IMR-90 (cell line): ENCODE results near the gene MCTP2. TPM values are rescaled to one million over a fixed set of nuclear protein-coding genes. Genes with fewer than 3 reads are reported as not detected.

Source experiments
- ATAC-seq: fragments of 200-7000 bp; cut with Tn5 transposase; 2 replicates; pipeline ENCODE4 v1.9.1; 2020; ENCODE audit warnings: low read depth, mild to moderate bottlenecking, moderate library complexity
- BruUV-seq: library from RNA; stranded (reverse); fragments of 400-500 nt; replicated peaks from 2 replicates; lab custom pipeline; 2021; lab: Mats Ljungman, UMichigan
- CTCF ChIA-PET: fragments of 300-600 bp; formaldehyde crosslinking; extraction: SDS; loops from one replicate; lab custom pipeline; 2021; ENCODE audit warnings: antibody characterized with exemption; lab: Yijun Ruan, JAX
- POLR2A ChIA-PET: fragments of 300-600 bp; sonication (Branson Sonifier 250); formaldehyde crosslinking; loops from one replicate; lab custom pipeline; 2022; ENCODE audit warnings: antibody characterized with exemption; ENCODE audit not compliant: unreplicated experiment; lab: Charles Lee
- DNase-seq: peaks from one replicate; pipeline ENCODE4 v3.0.0; 2013
- H2AFZ ChIP-seq: replicated peaks from 2 replicates; pipeline ENCODE3; 2013; ENCODE audit warnings: low read length, mild to moderate bottlenecking; ENCODE audit not compliant: poor library complexity
- H2AK5ac ChIP-seq: 2 replicates; pipeline ENCODE4 v1.6.1; 2013; ENCODE audit warnings: low read depth, low read length, inconsistent platforms
- H2AK9ac ChIP-seq: replicated peaks from 2 replicates; pipeline ENCODE3; 2013; ENCODE audit warnings: mild to moderate bottlenecking, low read depth, low read length, moderate library complexity; ENCODE audit not compliant: poor library complexity
- H2BK120ac ChIP-seq: 2 replicates; pipeline ENCODE4 v1.6.1; 2013; ENCODE audit warnings: low read depth, low read length, inconsistent platforms
- H2BK15ac ChIP-seq: 3 replicates; pipeline ENCODE4 v1.6.1; 2013; ENCODE audit warnings: low read depth, low read length, inconsistent platforms
- H2BK20ac ChIP-seq: 2 replicates; pipeline ENCODE4 v1.6.1; 2013; ENCODE audit warnings: low read depth, mild to moderate bottlenecking, inconsistent platforms, low read length, moderate library complexity
- H2BK5ac ChIP-seq: 2 replicates; pipeline ENCODE4 v1.6.1; 2013; ENCODE audit warnings: mild to moderate bottlenecking, low read depth, low read length, inconsistent platforms; ENCODE audit not compliant: poor library complexity, severe bottlenecking
- H3K14ac ChIP-seq: replicated peaks from 2 replicates; pipeline ENCODE4 v1.6.1; 2013; ENCODE audit warnings: low read depth, low read length, inconsistent platforms
- H3K18ac ChIP-seq: 2 replicates; pipeline ENCODE4 v1.6.1; 2013; ENCODE audit warnings: low read depth, low read length, control low read depth
- H3K23ac ChIP-seq: 2 replicates; pipeline ENCODE4 v1.6.1; 2013; ENCODE audit warnings: low read depth, low read length, inconsistent platforms
- H3K27ac ChIP-seq: 2 replicates; pipeline ENCODE4 v1.5.1; 2013; ENCODE audit warnings: mild to moderate bottlenecking, control low read depth, low read length; ENCODE audit not compliant: insufficient read depth
- H3K27me3 ChIP-seq: 2 replicates; pipeline ENCODE4 v1.6.1; 2013; ENCODE audit warnings: low read length; ENCODE audit not compliant: control insufficient read depth, insufficient read depth
- H3K36me3 ChIP-seq: 2 replicates; pipeline ENCODE4 v1.6.1; 2013; ENCODE audit warnings: low read length, mixed read lengths; ENCODE audit not compliant: control insufficient read depth, insufficient read depth
- H3K4ac ChIP-seq: 2 replicates; pipeline ENCODE4 v1.6.1; 2013; ENCODE audit warnings: low read depth, low read length, inconsistent platforms
- H3K4me1 ChIP-seq: 2 replicates; pipeline ENCODE4 v1.6.1; 2013; ENCODE audit warnings: low read length, mixed read lengths; ENCODE audit not compliant: control insufficient read depth, insufficient read depth
- H3K4me2 ChIP-seq: 2 replicates; pipeline ENCODE4 v1.6.1; 2013; ENCODE audit warnings: low read depth, mild to moderate bottlenecking, control low read depth, low read length, moderate library complexity
- H3K4me3 ChIP-seq: 2 replicates; pipeline ENCODE4 v1.5.1; 2013; ENCODE audit warnings: low read depth, mild to moderate bottlenecking, control low read depth, low read length, moderate library complexity; ENCODE audit not compliant: insufficient read depth
- H3K56ac ChIP-seq: 2 replicates; pipeline ENCODE4 v1.6.1; 2013; ENCODE audit warnings: low read length, inconsistent platforms; ENCODE audit not compliant: insufficient read depth; ENCODE audit errors: extremely low read depth
- H3K79me1 ChIP-seq, 2 experiments: 2 replicates each; pipeline ENCODE4 v1.6.1; 2013; ENCODE audit warnings: low read length in 2 of 2, inconsistent platforms in 1 of 2, low read depth in 1 of 2
- H3K9ac ChIP-seq: 2 replicates; pipeline ENCODE4 v1.6.1; 2013; ENCODE audit warnings: low read depth, low read length, control low read depth
- H3K9me1 ChIP-seq: 2 replicates; pipeline ENCODE4 v1.6.1; 2013; ENCODE audit warnings: low read length, inconsistent platforms; ENCODE audit not compliant: insufficient read depth
- H3K9me3 ChIP-seq: 2 replicates; pipeline ENCODE4 v1.6.1; 2013; ENCODE audit warnings: low read length; ENCODE audit not compliant: control insufficient read depth, insufficient read depth
- H4K20me1 ChIP-seq: 2 replicates; pipeline ENCODE4 v1.6.1; 2013; ENCODE audit warnings: low read length, inconsistent platforms; ENCODE audit not compliant: insufficient read depth
- H4K5ac ChIP-seq: 2 replicates; pipeline ENCODE4 v1.6.1; 2013; ENCODE audit warnings: mild to moderate bottlenecking, low read depth, low read length, control low read depth
- H4K8ac ChIP-seq, 2 experiments: 2 replicates each; pipeline ENCODE4 v1.6.1; 2013; ENCODE audit warnings: low read depth in 2 of 2, low read length in 2 of 2, control low read depth in 1 of 2, inconsistent platforms in 1 of 2
- H4K91ac ChIP-seq: 2 replicates; pipeline ENCODE4 v1.6.1; 2013; ENCODE audit warnings: low read depth, low read length, inconsistent platforms; ENCODE audit not compliant: insufficient read depth
- BHLHE40 ChIP-seq: fragments of 150-350 bp; IDR thresholded peaks from 2 replicates; pipeline ENCODE4 v1.6.1; 2016; ENCODE audit warnings: mild to moderate bottlenecking, low read depth, low read length
- NFE2L2 ChIP-seq: fragments of 150-350 bp; IDR thresholded peaks from 2 replicates; pipeline ENCODE4 v1.6.1; 2016; ENCODE audit warnings: low read depth, mild to moderate bottlenecking, low read length
- WGBS, 2 experiments: methylation state at CpG; one replicate each; pipeline versions ENCODE4 v1.1.5 to v1.1.7; 2013; ENCODE audit warnings: missing lambda C conversion rate in 2 of 2; ENCODE audit not compliant: insufficient read length in 1 of 2; ENCODE audit errors: extremely low coverage in 2 of 2; 5-methylcytosine and 5-hydroxymethylcytosine counted together
- dilution Hi-C: fragments of 300-500 bp; cut with HindIII; formaldehyde crosslinking; loops from one replicate; pipeline ENCODE4 v1.14.3; 2018; ENCODE audit warnings: low sequenced_read_pairs; ENCODE audit not compliant: unreplicated experiment
- in situ Hi-C: fragments of 300-500 bp; cut with MboI; formaldehyde crosslinking; loops from 3 replicates; pipeline ENCODE4 v1.14.3; 2019; ENCODE audit warnings: low sequenced_read_pairs, inconsistent platforms, mixed read lengths
- intact Hi-C: fragments of 100-400 bp; cut with micrococcal nuclease; formaldehyde crosslinking; loops from 2 replicates; pipeline ENCODE4 v1.10.0; 2022
- polyA plus RNA-seq, 3 experiments: library from polyadenylated mRNA; depleted of rRNA; stranded (reverse); fragments of >200 nt; gene quantifications; 2 replicates each; pipeline ENCODE4 v1.2.3, GENCODE V29; 2012; ENCODE audit warnings: low replicate concordance in 1 of 3
- total RNA-seq: library from RNA; depleted of rRNA; stranded (reverse); fragments of >200 nt; gene quantifications from 2 replicates; pipeline ENCODE4 v1.2.3, GENCODE V29; 2012
- TF ChIP-seq, protein P1 (sequence below): fragments of 150-350 bp; IDR thresholded peaks from 2 replicates; pipeline ENCODE4 v1.6.1; 2017; ENCODE audit warnings: mild to moderate bottlenecking, antibody characterized with exemption, low read length, low read depth

Gene MCTP2
- total and polyA plus RNA-seq, 2 of the 4 experiments (the other 2 are of a cell fraction) = 5.1 to 9.9 TPM

DNA sequence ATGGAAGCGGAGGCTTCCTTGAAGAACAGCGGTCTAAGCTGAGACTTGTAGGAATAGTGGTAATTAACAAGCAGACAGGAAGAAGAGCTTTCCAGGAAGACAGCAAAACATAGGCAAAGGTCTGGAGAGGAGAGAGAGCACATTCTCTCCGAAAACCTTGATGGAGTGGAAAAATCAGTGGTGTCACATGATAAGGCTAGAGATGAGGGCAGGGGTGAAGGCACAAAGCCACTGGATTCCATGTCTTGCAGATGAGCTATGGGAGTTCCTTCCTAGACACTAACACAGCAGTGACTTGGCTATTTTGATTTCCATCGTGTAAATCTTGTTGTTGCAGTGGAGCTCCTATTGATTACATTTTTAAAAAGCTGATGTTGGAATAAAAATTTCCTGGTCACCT lies 132.0 kb downstream of the MCTP2 start:
- DNase-seq (no peak), ATAC-seq (no peak)
- H3K27me3 ChIP-seq = no peaks in the 10 kb centered on the region
- H4K20me1 ChIP-seq = no peaks in the 10 kb centered on the region
- H2AFZ ChIP-seq = no peak overlapping the region
- H4K5ac ChIP-seq = no peak overlapping the region
- in situ Hi-C loops (no loop called here), dilution Hi-C loops (no loop called here), intact Hi-C loops (no loop called here)
- H3K4me2 ChIP-seq = no peak overlapping the region
- no peak overlapping the region for H2BK15ac ChIP-seq
- H2BK5ac ChIP-seq = no peak overlapping the region
- H2BK20ac ChIP-seq = no peak overlapping the region
- no TSS peak for BruUV-seq
- 0 out of 2 replicates have a peak, but pooled peaks cover 5% of the 10 kb centered on the region for H3K9me3 ChIP-seq
- no peak overlapping the region for H3K18ac ChIP-seq
- no peak overlapping the region for H3K9ac ChIP-seq
- POLR2A ChIA-PET = no interaction called here
- TF ChIP-seq NFE2L2 (no peak), BHLHE40 (no peak)
- TF ChIP-seq, protein P1, sequence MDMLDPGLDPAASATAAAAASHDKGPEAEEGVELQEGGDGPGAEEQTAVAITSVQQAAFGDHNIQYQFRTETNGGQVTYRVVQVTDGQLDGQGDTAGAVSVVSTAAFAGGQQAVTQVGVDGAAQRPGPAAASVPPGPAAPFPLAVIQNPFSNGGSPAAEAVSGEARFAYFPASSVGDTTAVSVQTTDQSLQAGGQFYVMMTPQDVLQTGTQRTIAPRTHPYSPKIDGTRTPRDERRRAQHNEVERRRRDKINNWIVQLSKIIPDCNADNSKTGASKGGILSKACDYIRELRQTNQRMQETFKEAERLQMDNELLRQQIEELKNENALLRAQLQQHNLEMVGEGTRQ = no peak
- H3K9me1 ChIP-seq = no peaks in the 10 kb centered on the region
- no peak overlapping the region for H3K23ac ChIP-seq
- no peak overlapping the region for H3K56ac ChIP-seq
- CTCF ChIA-PET = no interaction called here
- no peak overlapping the region for H4K91ac ChIP-seq
- WGBS, 2 experiments = 93% methylated on average over 2 of the region's 4 CpGs; no CpG with 5 or more reads in 1 of the 2 experiments
- peaks cover 7% of the 10 kb centered on the region for H3K36me3 ChIP-seq
- no peak overlapping the region for H4K8ac ChIP-seq
- H3K4ac ChIP-seq = no peak overlapping the region
- H3K4me3 ChIP-seq = no peak overlapping the region
- no peaks in the 10 kb centered on the region for H3K79me1 ChIP-seq
- H3K27ac ChIP-seq = no peak overlapping the region
- H2AK9ac ChIP-seq = no peak overlapping the region
- no peak overlapping the region for H2AK5ac ChIP-seq
- H3K4me1 ChIP-seq = no peaks in the 10 kb centered on the region
- H3K14ac ChIP-seq = no peak overlapping the region
- no peak overlapping the region for H2BK120ac ChIP-seq
